Endothelial cell of umbilical vein (primary cell): Measurements from ENCODE around the gene CDIP1. TPM values are rescaled to one million over a fixed set of nuclear protein-coding genes. Genes with fewer than 3 reads are reported as not detected.

Experiments
- BruUV-seq: library from RNA; stranded (reverse); fragments of 400-500 nt; replicated peaks from 2 replicates; lab custom pipeline; 2021; lab: Mats Ljungman, UMichigan
- CTCF ChIA-PET: fragments of 300-600, 350-600 bp; sonication (Branson Sonifier 250); formaldehyde crosslinking; loops from one replicate; lab custom pipeline; 2021; ENCODE audit warnings: antibody characterized with exemption, inconsistent platforms; lab: Charles Lee
- POLR2A ChIA-PET: fragments of 300-600, 350-600 bp; sonication (Branson Sonifier 250); formaldehyde crosslinking; loops from one replicate; lab custom pipeline; 2021; ENCODE audit warnings: antibody characterized with exemption, inconsistent platforms; lab: Charles Lee
- DNase-seq: peaks from one replicate; pipeline ENCODE4 v3.0.0-alpha.2; 2011; ENCODE audit warnings: low read depth, low spot score
- FAIRE-seq: peaks from 2 replicates; lab custom pipeline; 2011; peaks lifted over from hg19 to GRCh38; lab: Jason Lieb, UNC
- H2AFZ ChIP-seq: 2 replicates; pipeline ENCODE4 v1.6.0; 2012; ENCODE audit warnings: low read depth, low read length, control low read depth, inconsistent platforms
- H3K27ac ChIP-seq: 2 replicates; pipeline ENCODE4 v1.5.1; 2011; ENCODE audit warnings: low read depth, mild to moderate bottlenecking, control low read depth, low read length, moderate library complexity; ENCODE audit not compliant: insufficient read depth
- H3K27me3 ChIP-seq, 2 experiments: 2 replicates each; pipeline versions ENCODE4 v1.6.0 to v1.6.1; 2011; ENCODE audit warnings: low read length in 2 of 2, mixed read lengths in 1 of 2; ENCODE audit not compliant: control insufficient read depth in 2 of 2, insufficient read depth in 2 of 2
- H3K36me3 ChIP-seq, 2 experiments: 2 replicates in 1 of 2; 3 replicates in 1 of 2; pipeline ENCODE4 v1.5.1; 2011; ENCODE audit warnings: low read length in 2 of 2, mild to moderate bottlenecking in 1 of 2, moderate library complexity in 1 of 2; ENCODE audit not compliant: control insufficient read depth in 2 of 2, insufficient read depth in 2 of 2; ENCODE audit errors: extremely low read depth in 1 of 2
- H3K4me1 ChIP-seq: 3 replicates; pipeline ENCODE4 v1.5.1; 2011; ENCODE audit warnings: mild to moderate bottlenecking, low read length; ENCODE audit not compliant: control insufficient read depth, insufficient read depth; ENCODE audit errors: extremely low read depth
- H3K4me2 ChIP-seq: 2 replicates; pipeline ENCODE4 v1.6.1; 2011; ENCODE audit warnings: low read length, control low read depth, mixed read lengths; ENCODE audit not compliant: insufficient read depth
- H3K4me3 ChIP-seq, 3 experiments: fragments of 200-600 bp in 1 of 3; sonication (generic), shearing (Covaris generic) in 1 of 3; replicated peaks in 1 of 3; 2 replicates each; pipeline ENCODE4 v1.5.1; 2011 to 2016; ENCODE audit warnings: control low read depth in 3 of 3, low read length in 3 of 3, mild to moderate bottlenecking in 2 of 3, inconsistent platforms in 1 of 3, low read depth in 1 of 3, moderate library complexity in 1 of 3; ENCODE audit not compliant: insufficient read depth in 1 of 3
- H3K79me2 ChIP-seq: 2 replicates; pipeline ENCODE4 v1.6.0; 2012; ENCODE audit warnings: low read length, inconsistent platforms; ENCODE audit not compliant: control insufficient read depth, insufficient read depth
- H3K9ac ChIP-seq: replicated peaks from 2 replicates; pipeline ENCODE3; 2011; ENCODE audit warnings: low read length, control low read depth; ENCODE audit not compliant: insufficient read depth; ENCODE audit errors: extremely low read depth
- H3K9me1 ChIP-seq: replicated peaks from 3 replicates; pipeline ENCODE4 v1.6.0; 2011; ENCODE audit warnings: mild to moderate bottlenecking, low read length; ENCODE audit not compliant: control insufficient read depth, insufficient read depth; ENCODE audit errors: extremely low read depth
- H3K9me3 ChIP-seq: replicated peaks from 2 replicates; pipeline ENCODE4 v1.5.1; 2012; ENCODE audit warnings: low read length, inconsistent platforms; ENCODE audit not compliant: control insufficient read depth, insufficient read depth
- H4K20me1 ChIP-seq: replicated peaks from 2 replicates; pipeline ENCODE3; 2011; ENCODE audit warnings: mild to moderate bottlenecking, low read length; ENCODE audit not compliant: control insufficient read depth, insufficient read depth; ENCODE audit errors: extremely low read depth
- CTCF ChIP-seq, 2 donors: IDR thresholded peaks; 1 replicate in 1 of 2; 2 replicates in 1 of 2; pipeline ENCODE4 v1.5.1; 2011; ENCODE audit warnings: low read length in 2 of 2, mild to moderate bottlenecking in 2 of 2, moderate library complexity in 2 of 2, control low read depth in 1 of 2, inconsistent platforms in 1 of 2, low read depth in 1 of 2; ENCODE audit not compliant: insufficient read depth in 1 of 2; ENCODE audit errors: extremely low read depth in 1 of 2
- EZH2 ChIP-seq: IDR thresholded peaks from 2 replicates; pipeline ENCODE4 v1.6.1; 2012; ENCODE audit warnings: borderline replicate concordance, low read depth, mild to moderate bottlenecking, moderate library complexity, low read length, inconsistent platforms; ENCODE audit not compliant: severe bottlenecking
- FOS ChIP-seq: IDR thresholded peaks from 2 replicates; pipeline ENCODE4 v1.6.1; 2011; ENCODE audit warnings: mild to moderate bottlenecking, low read length, moderate library complexity, borderline replicate concordance; ENCODE audit not compliant: insufficient read depth
- GATA2 ChIP-seq: IDR thresholded peaks from 2 replicates; pipeline ENCODE4 v1.7.0; 2011; ENCODE audit warnings: low read depth, mild to moderate bottlenecking, moderate library complexity, mixed read lengths, low read length; ENCODE audit not compliant: insufficient read length, insufficient read depth
- JUN ChIP-seq: IDR thresholded peaks from 2 replicates; pipeline ENCODE4 v1.6.1; 2011; ENCODE audit warnings: borderline replicate concordance, low read depth; ENCODE audit not compliant: insufficient read length, insufficient read depth
- MAX ChIP-seq: IDR thresholded peaks from 2 replicates; pipeline ENCODE4 v1.6.1; 2011; ENCODE audit not compliant: insufficient read depth, insufficient read length
- MYC ChIP-seq: IDR thresholded peaks from one replicate; pipeline ENCODE4 v1.6.1; 2011; ENCODE audit warnings: mild to moderate bottlenecking, low read depth, low read length
- POLR2A ChIP-seq: IDR thresholded peaks from 2 replicates; pipeline ENCODE4 v1.6.1; 2012; ENCODE audit warnings: low read depth, mild to moderate bottlenecking, control low read depth, low read length
- POLR2AphosphoS5 ChIP-seq: IDR thresholded peaks from 2 replicates; pipeline ENCODE4 v1.6.1; 2012; ENCODE audit warnings: low read depth, mild to moderate bottlenecking, control low read depth, low read length, moderate library complexity; ENCODE audit not compliant: insufficient read depth
- dilution Hi-C: fragments of 300-500 bp; cut with MboI; formaldehyde crosslinking; loops from one replicate; pipeline ENCODE4 v1.15.0; 2019; ENCODE audit warnings: low sequenced_read_pairs; ENCODE audit not compliant: extremely low pct_ligation_motif_present
- intact Hi-C: fragments of 100-400 bp; cut with micrococcal nuclease; formaldehyde crosslinking; loops from one replicate; pipeline ENCODE4 v1.10.0; 2022
- polyA plus RNA-seq, 4 experiments: library from polyadenylated mRNA; depleted of rRNA in 3 of 4; stranded (reverse) in 3 of 4; unstranded in 1 of 4; fragments of >200 nt; gene quantifications; 2 replicates each; pipeline versions ENCODE4 v1.2.1 to v1.2.3, GENCODE V29; 2011 to 2012; ENCODE audit warnings: missing spikeins in 1 of 4
- total RNA-seq: library from RNA; stranded (reverse); gene quantifications from 2 replicates; pipeline ENCODE4 v1.2.3, GENCODE V29; 2021

Gene CDIP1
- total and polyA plus RNA-seq, 2 donors (not counting 3 experiments of a cell fraction or from before 2014, with no cell fraction given) = 33.9 to 37.4 TPM

DNA sequence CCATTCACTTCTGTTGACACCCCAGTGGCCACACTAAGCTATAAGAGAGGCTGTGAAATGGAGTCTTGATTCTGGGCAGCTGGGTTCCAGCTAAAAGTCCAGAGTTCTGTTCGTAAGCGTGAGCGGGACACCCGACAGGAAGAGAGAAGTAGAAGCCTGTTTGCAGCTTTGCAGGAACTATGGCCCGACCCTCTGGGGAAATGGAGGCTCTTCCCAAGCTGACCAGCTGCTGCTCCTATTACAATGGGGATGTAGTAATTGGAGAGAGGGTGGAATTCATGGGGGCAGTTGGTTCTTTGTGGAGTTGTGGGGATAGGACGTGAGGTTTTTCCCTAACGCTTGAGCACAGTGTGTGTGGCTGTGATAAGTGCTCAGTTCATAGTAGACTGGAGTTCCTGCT lies 47.7 kb upstream of the CDIP1 start:
- Histone ChIP-seq H4K20me1 (no peaks in the 10 kb centered on the region), H3K4me1 (no peaks in the 10 kb centered on the region), H3K9me3 (no peaks in the 10 kb centered on the region), H3K4me2 (no peak overlapping the region), H3K27me3 (peaks cover 0 to 9% of the 10 kb centered on the region in 2 experiments), H3K9me1 (no peaks in the 10 kb centered on the region), H2AFZ (no peak overlapping the region), H3K79me2 (no peaks in the 10 kb centered on the region), H3K4me3 (no peak overlapping the region), H3K36me3 (no peaks in the 10 kb centered on the region), H3K27ac (no peak overlapping the region), H3K9ac (no peak overlapping the region)
- ChIA-PET POLR2A (no interaction called here), CTCF (interaction anchor here (0.7 to 2.7 kb wide), 28 partner anchors 9 to 176 kb away, joined by 3 to 48 read pairs (median 6); partner anchors contain the start of gene MGRN1)
- intact Hi-C loops = no loop called here
- DNase-seq (no peak), FAIRE-seq (no peak)
- dilution Hi-C loops = no loop called here
- TF ChIP-seq POLR2A (no peak), GATA2 (no peak), FOS (no peak), JUN (no peak), MYC (no peak), CTCF (IDR thresholded peaks at IDR 0.05; ENCODE audit: extremely low read depth in 1 of 2, insufficient read depth in 1 of 2, low read depth in 1 of 2, low read length in 2 of 2) (no peak), EZH2 (no peak), POLR2AphosphoS5 (no peak), MAX (no peak)
- no TSS peak for BruUV-seq
